Fibroblast of skin of abdomen (primary cell): ENCODE measurements around the gene CKB.

Experiments used
- DNase-seq: peaks from one replicate; pipeline ENCODE4 v3.0.0-alpha.2; 2013

CKB gene

GRCh38 chr14:103483600-103483999 is 39.0 kb downstream of the CKB start:
- peak; percentile 81 for DNase-seq

- DNase-seq = no peak
Measured at GRCh38 chr14:103480595-103480994, 42.0 kb downstream of the CKB start.

- DNase-seq = no peak
Measured at GRCh38 chr14:103476631-103477030, 46.0 kb downstream of the CKB start.

- DNase-seq = no peak
Measured at GRCh38 chr14:103476065-103476464, 46.6 kb downstream of the CKB start.

- no peak for DNase-seq
Measured at GRCh38 chr14:103474893-103475292, 47.7 kb downstream of the CKB start.

GRCh38 chr14:103472939-103473338 is 49.7 kb downstream of the CKB start:
- peak; percentile 8 for DNase-seq
